Stimulated activated naive CD8-positive, alpha-beta T cell treated with anti-CD3 and anti-CD28 coated beads, Interleukin-15, amount 100 ng/mL, for 72 hours (primary cell): ENCODE data around the gene FAN1.
"Not testable (repeated sequence)": the region's sequence is repeated elsewhere in the genome, so short reads cannot be mapped to it uniquely, and the experiment has no call there.

Experiments used
- ATAC-seq: fragments of 150-1000 bp; cut with Tn5 transposase; 2 replicates; pipeline ENCODE4 v1.10.0; 2021; ENCODE audit warnings: mild to moderate bottlenecking, moderate library complexity
- DNase-seq, 2 donors: peaks; one replicate each; pipeline ENCODE4 v3.0.0; 2021 to 2022
- H3K27ac Mint-ChIP-seq, 2 donors: one replicate each; pipeline ENCODE4 v1.8.0; 2022; ENCODE audit warnings: mild to moderate bottlenecking in 2 of 2, mixed read lengths in 2 of 2, moderate library complexity in 2 of 2
- H3K27me3 Mint-ChIP-seq: one replicate; pipeline ENCODE4 v1.8.0; 2022; ENCODE audit warnings: mixed read lengths
- H3K4me1 Mint-ChIP-seq: one replicate; pipeline ENCODE4 v1.8.0; 2022; ENCODE audit warnings: mild to moderate bottlenecking, mixed read lengths
- H3K4me3 Mint-ChIP-seq, 2 donors: one replicate each; pipeline ENCODE4 v1.8.0; 2022; ENCODE audit warnings: mild to moderate bottlenecking in 2 of 2, mixed read lengths in 2 of 2, moderate library complexity in 1 of 2
- H3K9me3 Mint-ChIP-seq, 2 donors: one replicate each; pipeline ENCODE4 v1.8.0; 2022; ENCODE audit warnings: mixed read lengths in 2 of 2

Gene FAN1

DNA sequence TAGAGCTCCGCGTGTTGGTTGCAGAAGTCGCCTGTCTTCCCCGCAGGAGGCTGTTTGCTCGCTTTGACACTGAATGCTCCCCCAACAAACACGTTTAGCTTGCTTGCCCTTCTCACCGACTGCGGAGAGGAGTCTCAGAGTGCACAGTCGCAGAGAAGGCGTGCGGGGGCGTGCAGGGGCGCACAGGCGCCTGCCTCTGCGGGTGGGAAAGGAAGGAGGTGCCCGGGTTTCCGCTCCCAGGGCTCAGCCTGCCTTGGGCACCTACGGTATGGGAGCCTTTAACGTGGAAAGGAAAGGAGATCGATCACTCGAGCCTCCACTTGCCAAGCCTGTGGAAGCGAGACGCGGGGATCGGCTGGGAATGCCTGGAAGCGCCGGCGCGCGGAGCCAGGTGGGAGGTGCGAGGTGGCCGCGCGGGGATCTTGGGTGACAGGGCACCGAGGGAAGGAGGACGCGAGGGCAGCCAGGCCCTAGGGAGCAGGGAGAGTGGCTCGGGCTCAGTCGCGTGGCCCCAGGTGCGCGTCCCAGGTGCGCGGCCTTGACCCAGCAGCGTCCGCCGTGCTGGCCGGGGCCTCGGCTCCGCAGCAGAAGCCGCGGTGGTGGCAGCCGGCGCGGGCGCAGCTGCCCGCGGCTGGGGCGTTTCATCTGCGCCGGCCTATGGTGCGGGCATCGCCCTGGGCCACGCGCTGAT, at the start of gene FAN1:
TSS of gene FAN1 (plus strand) at position 419 of the 691 bp plus-strand sequence. CDS start 749 bp downstream, outside the sequence.
- Mint-ChIP-seq H3K4me1 (peaks cover 43% of the 10 kb centered on the region), H3K27ac (peak within 1 kb of the TSS; percentile 93 to 95), H3K4me3 (peak within 1 kb of the TSS; percentile 95 to 96), H3K27me3 (no peaks in the 10 kb centered on the region), H3K9me3 (no peaks in the 10 kb centered on the region)
- ATAC-seq (peak; percentile 94), DNase-seq (peak; percentile 78 to 84)

DNA sequence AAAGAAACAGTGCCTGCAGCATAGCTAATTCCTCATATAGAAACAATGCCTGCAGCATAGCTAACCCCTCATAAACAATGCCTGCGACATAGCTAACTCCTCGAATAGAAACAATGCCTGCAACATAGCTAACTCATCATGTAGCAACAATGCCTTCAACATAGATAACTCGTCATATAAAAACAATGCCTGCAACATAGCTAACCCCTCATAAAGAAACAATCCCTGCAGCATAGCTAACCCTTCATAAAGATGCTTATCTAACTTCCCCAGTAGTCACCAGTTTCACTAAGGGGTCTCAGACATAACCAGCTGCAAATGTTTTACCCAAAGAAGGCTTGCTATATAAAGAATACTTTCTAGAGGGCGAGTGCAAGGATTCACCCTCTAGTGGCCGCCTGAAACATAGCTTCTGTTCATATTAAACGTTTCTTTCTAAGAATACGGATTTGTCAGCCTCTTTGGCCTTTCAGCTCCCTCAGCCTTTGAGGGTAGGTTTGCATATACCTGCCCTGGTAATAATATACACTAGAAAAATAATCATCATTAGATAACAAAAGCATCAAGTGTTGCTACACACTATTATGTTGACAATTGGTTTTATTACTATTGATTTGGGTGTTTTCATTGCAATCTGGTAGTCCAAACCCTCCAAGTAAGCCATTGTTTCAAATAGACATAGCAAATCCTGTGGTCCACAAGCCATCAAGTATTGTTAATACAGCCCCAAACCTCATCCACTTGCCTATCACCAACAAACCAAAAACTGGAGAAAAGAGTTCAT, 44.4 kb upstream of the FAN1 start:
- H3K27ac Mint-ChIP-seq: no peak overlapping the region
- H3K9me3 Mint-ChIP-seq: peaks cover 0 to 4% of the 10 kb centered on the region in 2 donors
- DNase-seq (peak in 1 of 2 donors; percentile 10), ATAC-seq (no peak)
- H3K4me1 Mint-ChIP-seq: peaks cover 6% of the 10 kb centered on the region
- no peaks in the 10 kb centered on the region for H3K27me3 Mint-ChIP-seq
- no peak overlapping the region for H3K4me3 Mint-ChIP-seq

GRCh38 chr15:30865257-30865656, 38.5 kb upstream of the FAN1 start:
- no peak overlapping the region for H3K27ac Mint-ChIP-seq
- DNase-seq: no peak
- no peaks in the 10 kb centered on the region for H3K27me3 Mint-ChIP-seq
- ATAC-seq: no peak
- H3K4me1 Mint-ChIP-seq: no peaks in the 10 kb centered on the region
- no peaks in the 10 kb centered on the region for H3K9me3 Mint-ChIP-seq
- no peak overlapping the region for H3K4me3 Mint-ChIP-seq

DNA sequence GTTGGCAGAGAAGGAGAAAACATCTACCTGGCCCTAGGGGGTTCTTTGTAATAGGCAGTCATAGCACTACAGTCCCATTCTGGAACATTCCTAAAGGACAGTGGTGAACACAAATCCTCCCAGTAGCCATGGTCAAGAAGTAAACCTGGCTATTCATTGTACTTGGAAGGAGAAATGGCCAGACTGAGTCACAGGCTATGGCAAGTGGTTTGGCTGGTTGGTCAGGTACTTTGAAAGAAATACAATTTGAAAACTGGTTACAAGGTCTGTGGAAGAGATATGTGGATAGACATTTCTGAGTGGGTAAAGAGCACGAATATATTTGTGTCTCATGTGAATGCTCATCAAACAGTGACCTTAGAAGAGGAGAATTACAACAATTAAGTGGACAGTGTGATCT, 33.0 kb upstream of the FAN1 start:
- Mint-ChIP-seq H3K9me3 (no peaks in the 10 kb centered on the region), H3K4me1 (peaks cover 6% of the 10 kb centered on the region), H3K4me3 (no peak overlapping the region), H3K27ac (no peak overlapping the region), H3K27me3 (no peaks in the 10 kb centered on the region)
- ATAC-seq: no peak
- DNase-seq: no peak

DNA sequence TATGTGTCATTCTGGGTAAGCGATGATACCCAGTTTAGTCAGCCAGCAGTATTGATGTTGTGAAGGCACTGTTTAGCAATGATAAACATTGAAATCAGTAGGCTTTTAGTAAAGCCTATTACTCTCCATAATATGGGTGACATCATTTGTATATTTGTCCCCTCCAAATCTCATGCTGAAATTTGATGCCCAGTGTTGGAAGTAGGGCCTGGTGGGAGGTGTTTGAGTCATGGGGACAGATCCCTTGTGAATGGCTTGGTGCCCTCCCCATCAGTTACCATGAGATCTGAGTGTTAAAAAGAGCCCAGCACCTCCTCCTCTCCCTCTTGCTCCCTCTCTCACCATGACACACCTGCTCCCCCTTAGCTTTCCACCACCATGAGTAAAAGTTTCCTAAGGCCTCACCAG, 31.4 kb upstream of the FAN1 start:
- H3K27ac Mint-ChIP-seq: peak overlapping the region in 1 of 2 donors; percentile 7
- no peaks in the 10 kb centered on the region for H3K27me3 Mint-ChIP-seq
- H3K9me3 Mint-ChIP-seq: no peaks in the 10 kb centered on the region
- DNase-seq (no peak), ATAC-seq (no peak)
- peaks cover 6% of the 10 kb centered on the region for H3K4me1 Mint-ChIP-seq
- H3K4me3 Mint-ChIP-seq: no peak overlapping the region

DNA sequence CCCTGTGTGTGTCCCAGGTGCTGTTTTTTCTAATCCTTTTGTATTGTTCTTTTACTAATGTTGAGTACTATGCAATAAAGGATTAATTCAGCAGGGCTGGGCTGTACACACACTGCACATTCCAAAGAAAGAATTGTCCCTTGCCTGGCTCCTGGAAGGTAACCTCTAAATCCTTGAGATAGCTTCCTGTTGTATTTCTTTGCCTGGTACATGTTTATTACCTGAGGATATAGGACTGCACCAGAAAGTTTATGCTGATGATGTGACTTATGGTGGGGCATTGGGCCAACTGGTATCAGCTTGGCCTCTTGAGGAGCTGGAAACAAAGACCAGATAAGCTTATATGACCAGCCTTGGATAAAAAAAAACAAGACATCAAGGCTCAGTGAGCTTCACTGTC, 26.6 kb upstream of the FAN1 start:
- ATAC-seq: no peak
- no peak overlapping the region for H3K4me3 Mint-ChIP-seq
- H3K27ac Mint-ChIP-seq: no peak overlapping the region
- H3K9me3 Mint-ChIP-seq: no peaks in the 10 kb centered on the region
- no peaks in the 10 kb centered on the region for H3K27me3 Mint-ChIP-seq
- no peak for DNase-seq
- peaks cover 6% of the 10 kb centered on the region for H3K4me1 Mint-ChIP-seq

GRCh38 chr15:30878515-30878914, 25.2 kb upstream of the FAN1 start:
- DNase-seq (no peak), ATAC-seq (no peak)
- Mint-ChIP-seq H3K4me1 (peaks cover 9% of the 10 kb centered on the region), H3K27me3 (no peaks in the 10 kb centered on the region), H3K27ac (no peak overlapping the region), H3K9me3 (no peaks in the 10 kb centered on the region), H3K4me3 (no peak overlapping the region)

DNA sequence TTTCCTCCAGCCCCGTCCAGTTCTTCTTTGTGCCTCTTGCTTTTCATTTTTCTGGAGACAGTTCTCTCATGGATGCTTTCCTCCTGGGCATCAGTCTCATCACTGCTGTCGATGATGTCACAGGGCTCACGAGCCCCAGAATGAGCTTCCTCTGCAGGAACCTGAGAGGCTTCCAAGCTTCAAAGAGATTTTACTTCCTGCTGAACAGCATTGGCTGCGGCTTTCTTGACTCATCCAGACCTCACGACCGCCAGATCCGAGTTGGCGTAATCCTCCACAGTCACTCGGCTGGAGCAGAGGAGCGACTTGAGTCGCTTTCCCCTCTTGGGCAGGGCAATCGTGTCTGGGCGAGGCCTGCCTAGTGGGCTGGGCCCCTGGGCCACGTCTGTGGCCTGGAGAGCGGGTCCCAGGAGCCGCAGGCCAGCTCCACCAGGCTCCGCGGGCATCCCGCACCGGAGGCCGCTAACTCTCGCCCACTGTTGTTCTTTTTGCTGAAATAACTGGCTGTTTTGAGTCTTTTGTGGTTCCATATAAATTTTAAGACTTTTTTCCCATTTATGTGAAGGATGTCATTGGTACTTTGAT, 20.8 kb upstream of the FAN1 start:
- H3K27me3 Mint-ChIP-seq: no peaks in the 10 kb centered on the region
- H3K4me1 Mint-ChIP-seq: peaks cover 9% of the 10 kb centered on the region
- H3K9me3 Mint-ChIP-seq: no peaks in the 10 kb centered on the region
- no peak overlapping the region for H3K27ac Mint-ChIP-seq
- no peak overlapping the region for H3K4me3 Mint-ChIP-seq
- DNase-seq (peak; percentile 15 to 26), ATAC-seq (peak; percentile 77)

DNA sequence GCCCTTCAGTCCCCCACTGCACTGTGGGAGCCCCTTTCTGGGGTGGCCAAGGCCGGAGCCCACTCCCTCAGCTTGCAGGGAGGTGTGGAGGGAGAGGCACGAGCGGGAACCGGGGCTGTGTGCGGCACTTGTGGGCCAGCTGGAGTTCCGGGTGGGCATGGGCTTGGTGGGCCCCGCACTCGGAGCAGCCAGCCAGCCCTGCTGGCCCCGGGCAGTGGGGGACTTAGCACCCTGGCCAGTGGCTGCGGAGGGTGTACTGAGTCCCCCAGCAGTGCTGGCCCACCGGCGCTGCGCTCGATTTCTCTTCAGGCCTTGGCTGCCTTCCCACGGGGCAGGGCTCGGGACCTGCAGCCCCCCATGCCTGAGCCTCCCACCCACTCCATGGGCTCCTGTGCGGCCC, 20.0 kb upstream of the FAN1 start:
- ATAC-seq, H3K27me3 Mint-ChIP-seq, DNase-seq, H3K4me1 Mint-ChIP-seq, H3K4me3 Mint-ChIP-seq, H3K9me3 Mint-ChIP-seq, H3K27ac Mint-ChIP-seq: not testable (repeated sequence)

- DNase-seq (no peak), ATAC-seq (no peak)
- peaks cover 9% of the 10 kb centered on the region for H3K4me1 Mint-ChIP-seq
- no peaks in the 10 kb centered on the region for H3K9me3 Mint-ChIP-seq
- no peak overlapping the region for H3K27ac Mint-ChIP-seq
- H3K27me3 Mint-ChIP-seq: no peaks in the 10 kb centered on the region
- no peak overlapping the region for H3K4me3 Mint-ChIP-seq
Observed at GRCh38 chr15:30885814-30886213, 17.9 kb upstream of the FAN1 start.

DNA sequence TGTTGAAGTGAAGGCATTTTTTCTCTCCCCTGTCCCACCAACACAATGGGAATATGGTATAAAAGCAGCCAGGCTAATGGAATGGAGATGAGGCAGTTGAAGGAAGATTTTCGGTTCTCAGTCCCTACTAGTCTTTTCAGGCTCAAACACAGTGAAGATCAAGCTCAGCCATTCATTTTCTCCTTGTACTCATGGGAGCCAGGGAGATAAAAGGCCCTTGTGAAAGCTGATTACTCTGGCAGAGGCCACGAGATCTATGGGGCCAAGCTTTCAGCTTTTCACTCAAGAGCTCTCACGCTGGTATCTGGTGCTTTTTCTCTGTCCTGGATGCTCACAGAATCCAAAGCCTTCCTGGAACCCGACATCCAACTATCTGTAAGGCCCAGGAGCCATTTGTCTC, 14.5 kb upstream of the FAN1 start:
- ATAC-seq (no peak), DNase-seq (no peak)
- H3K9me3 Mint-ChIP-seq: no peaks in the 10 kb centered on the region
- no peaks in the 10 kb centered on the region for H3K27me3 Mint-ChIP-seq
- no peak overlapping the region for H3K4me3 Mint-ChIP-seq
- no peak overlapping the region for H3K27ac Mint-ChIP-seq
- H3K4me1 Mint-ChIP-seq: no peaks in the 10 kb centered on the region

GRCh38 chr15:30895461-30896210, 8.1 kb upstream of the FAN1 start:
- Mint-ChIP-seq H3K9me3 (no peaks in the 10 kb centered on the region), H3K4me3 (no peak overlapping the region), H3K27me3 (no peaks in the 10 kb centered on the region), H3K27ac (no peak overlapping the region), H3K4me1 (no peaks in the 10 kb centered on the region)
- DNase-seq (no peak), ATAC-seq (no peak)

DNA sequence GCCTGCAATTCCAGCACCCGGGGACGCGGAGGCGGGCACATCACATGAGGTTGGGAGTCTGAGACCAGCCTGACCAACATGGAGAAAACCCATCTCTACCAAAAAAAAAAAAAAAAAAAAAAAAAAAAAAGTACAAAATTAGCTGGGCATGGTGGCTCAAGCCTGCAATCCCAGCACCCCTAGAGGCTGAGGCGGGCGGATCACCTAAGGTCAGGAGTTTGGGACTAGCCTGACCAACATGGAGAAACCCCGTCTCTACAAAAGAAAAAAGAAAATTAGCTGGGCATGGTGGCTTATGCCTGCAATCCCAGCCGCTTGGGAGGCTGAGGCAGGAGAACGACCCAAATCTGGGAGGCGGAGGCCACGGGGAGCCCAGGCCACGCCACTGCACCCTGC, 7.5 kb upstream of the FAN1 start:
- Mint-ChIP-seq H3K4me3 (no peak overlapping the region), H3K9me3 (no peaks in the 10 kb centered on the region), H3K27ac (no peak overlapping the region), H3K27me3 (no peaks in the 10 kb centered on the region), H3K4me1 (no peaks in the 10 kb centered on the region)
- ATAC-seq (no peak), DNase-seq (no peak)

- Mint-ChIP-seq H3K4me3 (no peak overlapping the region), H3K9me3 (no peaks in the 10 kb centered on the region), H3K4me1 (peaks cover 43% of the 10 kb centered on the region), H3K27me3 (no peaks in the 10 kb centered on the region), H3K27ac (no peak overlapping the region)
- DNase-seq (no peak), ATAC-seq (no peak)
Observed at GRCh38 chr15:30901889-30902288, 1.8 kb upstream of the FAN1 start.

DNA sequence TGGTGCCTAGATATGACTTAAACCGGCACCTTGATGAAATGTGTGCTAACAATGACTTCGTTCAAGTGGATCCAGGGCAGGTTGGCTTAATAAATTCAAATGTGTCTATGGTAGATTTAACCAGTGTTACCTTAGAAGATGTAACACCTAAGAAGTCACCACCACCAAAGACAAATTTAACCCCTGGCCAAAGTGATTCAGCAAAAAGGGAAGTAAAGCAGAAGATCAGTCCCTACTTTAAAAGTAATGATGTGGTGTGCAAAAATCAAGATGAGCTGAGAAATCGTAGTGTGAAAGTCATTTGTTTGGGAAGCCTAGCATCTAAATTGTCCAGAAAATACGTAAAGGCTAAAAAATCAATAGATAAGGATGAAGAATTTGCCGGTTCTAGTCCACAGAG, 1.1 kb downstream of the FAN1 start:
- Mint-ChIP-seq H3K27ac (no peak overlapping the region), H3K4me1 (peaks cover 43% of the 10 kb centered on the region), H3K9me3 (no peaks in the 10 kb centered on the region), H3K4me3 (peak overlapping the region in 1 of 2 donors; percentile 95), H3K27me3 (no peaks in the 10 kb centered on the region)
- ATAC-seq (no peak), DNase-seq (no peak)

DNA sequence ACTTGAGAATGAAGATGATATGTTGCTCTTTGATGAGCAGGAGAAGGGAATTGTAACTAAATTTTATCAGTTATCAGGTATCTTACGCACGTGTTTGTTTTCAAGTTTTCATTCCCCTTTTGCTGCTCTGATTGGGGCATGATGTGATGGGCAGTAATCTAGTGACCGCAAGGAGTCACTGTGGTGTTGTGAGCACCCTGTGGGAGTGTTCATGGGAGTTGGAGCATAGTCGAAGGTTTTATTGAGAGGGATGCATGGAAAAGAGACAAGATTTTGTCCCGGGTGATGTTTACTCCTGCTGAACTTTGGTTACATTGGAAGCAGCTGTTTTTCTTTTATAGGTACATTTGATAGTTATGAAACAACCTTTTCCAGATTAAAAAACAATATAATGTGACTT, 2.1 kb downstream of the FAN1 start:
- Mint-ChIP-seq H3K27me3 (no peaks in the 10 kb centered on the region), H3K27ac (no peak overlapping the region), H3K4me3 (no peak overlapping the region), H3K4me1 (peaks cover 43% of the 10 kb centered on the region), H3K9me3 (no peaks in the 10 kb centered on the region)
- ATAC-seq (no peak), DNase-seq (no peak)
